ENCODE results near the gene DMRTB1. TPM values are rescaled to one million over a fixed set of nuclear protein-coding genes. Genes with fewer than 3 reads are reported as not detected.

DMRTB1 gene
- total RNA-seq, 1 experiment from 2014 or later = 0.55 TPM

GRCh38 chr1:53511323-53511932 is 52.2 kb downstream of the DMRTB1 start:
- no peaks in the 10 kb centered on the region for H3K36me3 ChIP-seq (replicated peaks; ENCODE audit: control insufficient read depth, insufficient read depth, low read length)
- no peaks in the 10 kb centered on the region; the same call in 1 of the 2 replicates for H3K27me3 ChIP-seq (ENCODE audit: control insufficient read depth, insufficient read depth, low read length)
- no peak for DNase-seq
- no peak overlapping the region for H3K4me3 ChIP-seq (ENCODE audit: insufficient read depth, low read depth, low read length)

- no peak for DNase-seq
- Histone ChIP-seq H3K36me3 (replicated peaks; ENCODE audit: control insufficient read depth, insufficient read depth, low read length) (no peaks in the 10 kb centered on the region), H3K27me3 (ENCODE audit: control insufficient read depth, insufficient read depth, low read length) (no peaks in the 10 kb centered on the region; the same call in 1 of the 2 replicates), H3K4me3 (ENCODE audit: insufficient read depth, low read depth, low read length) (no peak overlapping the region)
These were observed 53.0 kb downstream of the DMRTB1 start for GRCh38 chr1:53511933-53512806.

- no peaks in the 10 kb centered on the region; the same call in 1 of the 2 replicates for H3K27me3 ChIP-seq (ENCODE audit: control insufficient read depth, insufficient read depth, low read length)
- DNase-seq = no peak
- no peak overlapping the region for H3K4me3 ChIP-seq (ENCODE audit: insufficient read depth, low read depth, low read length)
- no peaks in the 10 kb centered on the region for H3K36me3 ChIP-seq (replicated peaks; ENCODE audit: control insufficient read depth, insufficient read depth, low read length)
These were observed 53.9 kb downstream of the DMRTB1 start for GRCh38 chr1:53512807-53513755.

- H3K36me3 ChIP-seq (replicated peaks; ENCODE audit: control insufficient read depth, insufficient read depth, low read length) = no peaks in the 10 kb centered on the region
- H3K4me3 ChIP-seq (ENCODE audit: insufficient read depth, low read depth, low read length) = no peak overlapping the region
- DNase-seq = no peak
- H3K27me3 ChIP-seq (ENCODE audit: control insufficient read depth, insufficient read depth, low read length) = no peaks in the 10 kb centered on the region; the same call in 1 of the 2 replicates
These were observed 54.6 kb downstream of the DMRTB1 start for GRCh38 chr1:53513846-53514245.

GRCh38 chr1:53514436-53514835 is 55.2 kb downstream of the DMRTB1 start:
- no peak overlapping the region for H3K4me3 ChIP-seq (ENCODE audit: insufficient read depth, low read depth, low read length)
- no peaks in the 10 kb centered on the region; the same call in 1 of the 2 replicates for H3K27me3 ChIP-seq (ENCODE audit: control insufficient read depth, insufficient read depth, low read length)
- no peaks in the 10 kb centered on the region for H3K36me3 ChIP-seq (replicated peaks; ENCODE audit: control insufficient read depth, insufficient read depth, low read length)
- DNase-seq = no peak

- Histone ChIP-seq H3K27me3 (ENCODE audit: control insufficient read depth, insufficient read depth, low read length) (no peaks in the 10 kb centered on the region; the same call in 1 of the 2 replicates), H3K36me3 (replicated peaks; ENCODE audit: control insufficient read depth, insufficient read depth, low read length) (no peaks in the 10 kb centered on the region), H3K4me3 (ENCODE audit: insufficient read depth, low read depth, low read length) (no peak overlapping the region)
- DNase-seq = no peak
These were observed 57.0 kb downstream of the DMRTB1 start for GRCh38 chr1:53516181-53516580.

Other genes starting within 250 kb of the DMRTB1 start
- gene CZIB, start 238.8 kb upstream of the DMRTB1 start, total RNA-seq (2014; rRNA removed; shearing (Covaris generic)) = 74.1 and 94.6 TPM in 2 replicates
- 48.7 and 52.9 TPM in 2 replicates for gene MAGOH, start 220.9 kb upstream of the DMRTB1 start, total RNA-seq (2014; rRNA removed; shearing (Covaris generic))
- gene LRP8, start 131.3 kb upstream of the DMRTB1 start, total RNA-seq (2014; rRNA removed; shearing (Covaris generic)) = 144 and 157 TPM in 2 replicates